ENCODE measurements around the gene MST1.

Gene MST1

DNA sequence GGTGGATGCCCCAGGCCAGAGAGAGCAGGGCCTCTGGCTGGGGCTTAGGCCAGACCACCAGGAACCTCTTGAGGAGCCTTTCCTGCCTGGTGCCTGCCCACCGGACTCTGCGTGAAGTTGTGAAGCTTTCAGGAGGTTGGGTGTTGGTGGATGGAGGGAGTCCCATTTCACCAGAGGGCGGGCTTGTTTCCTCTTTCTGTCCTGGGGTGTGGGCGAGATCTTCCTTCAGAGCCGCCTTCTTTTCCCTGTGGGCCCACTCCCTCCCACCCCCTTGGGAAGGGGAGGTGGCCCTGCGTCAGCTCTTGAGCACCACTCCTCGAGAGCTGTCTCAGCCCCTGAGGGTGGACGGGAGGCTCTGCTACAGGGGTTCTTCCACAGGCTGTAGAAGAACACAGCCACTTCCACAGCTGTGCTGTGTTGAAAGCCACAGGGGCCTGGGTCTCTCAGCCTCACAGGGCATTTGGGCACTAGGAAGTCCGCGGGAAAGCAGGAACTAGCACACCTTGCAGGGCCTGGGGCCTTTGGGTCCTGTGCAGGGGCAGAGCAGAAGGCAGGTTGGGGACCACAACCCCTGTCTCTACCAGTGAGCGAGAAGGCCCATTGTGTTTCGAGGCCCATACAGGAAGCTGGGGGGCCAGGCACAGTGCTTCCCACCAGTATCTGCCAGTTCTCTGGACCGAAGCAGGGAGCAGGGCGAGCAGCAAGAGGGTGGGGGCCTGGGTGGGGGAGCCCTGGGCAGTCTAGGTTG is 28.1 kb upstream of the MST1 start:
- no peak for TF ChIP-seq CTCF (IDR thresholded peaks at IDR 0.05)

DNA sequence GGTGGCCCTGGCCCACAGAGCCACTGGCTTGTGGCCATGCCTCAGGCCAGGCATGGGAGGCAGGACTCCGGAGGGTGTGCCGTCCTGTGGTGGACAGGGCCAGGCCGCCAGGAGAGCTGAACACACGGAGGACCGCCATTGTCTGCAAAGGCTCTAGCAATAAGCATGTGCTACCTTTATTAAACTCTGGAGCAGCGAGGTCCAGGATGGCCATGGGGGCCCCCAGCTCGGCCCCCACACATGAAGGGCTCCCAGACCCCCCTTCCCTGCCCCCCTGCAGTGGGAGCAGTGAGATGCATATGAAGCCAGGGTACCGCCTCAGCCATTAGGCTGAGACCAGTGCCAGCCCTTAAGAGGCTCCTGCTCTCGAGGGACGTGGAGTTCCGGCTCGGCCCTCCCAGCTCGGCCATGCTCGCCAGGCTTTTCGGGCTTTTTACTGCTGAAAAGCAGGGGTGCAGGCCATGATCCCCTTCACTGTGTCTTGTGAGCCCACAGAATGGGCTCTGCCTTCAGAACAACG is 27.5 kb upstream of the MST1 start:
- no peak for TF ChIP-seq CTCF (IDR thresholded peaks at IDR 0.05)

GRCh38 chr3:49716169-49716568 is 26.9 kb upstream of the MST1 start:
- no peak for TF ChIP-seq CTCF (IDR thresholded peaks at IDR 0.05)

DNA sequence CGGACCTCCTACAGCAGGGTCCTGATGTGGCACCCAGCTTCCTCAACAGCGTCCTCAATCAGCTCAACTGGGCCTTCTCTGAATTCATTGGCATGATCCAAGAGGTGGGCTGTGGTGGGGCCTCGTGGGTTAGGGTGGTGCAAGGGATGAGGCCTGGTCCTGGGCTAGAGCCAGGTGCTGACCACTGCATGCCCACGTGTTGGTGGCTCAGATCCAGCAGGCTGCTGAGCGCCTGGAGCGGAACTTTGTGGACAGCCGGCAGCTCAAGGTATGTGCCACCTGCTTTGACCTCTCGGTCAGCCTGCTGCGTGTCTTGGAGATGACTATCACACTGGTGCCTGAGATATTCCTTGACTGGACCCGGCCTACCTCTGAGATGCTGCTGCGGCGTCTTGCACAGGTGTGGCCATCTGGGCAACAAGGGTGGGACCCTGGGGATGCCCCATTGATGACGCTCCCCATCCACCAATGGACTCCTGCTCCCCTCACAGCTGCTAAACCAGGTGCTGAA is 26.4 kb upstream of the MST1 start:
- TF ChIP-seq CTCF (IDR thresholded peaks at IDR 0.05), result no peak

DNA sequence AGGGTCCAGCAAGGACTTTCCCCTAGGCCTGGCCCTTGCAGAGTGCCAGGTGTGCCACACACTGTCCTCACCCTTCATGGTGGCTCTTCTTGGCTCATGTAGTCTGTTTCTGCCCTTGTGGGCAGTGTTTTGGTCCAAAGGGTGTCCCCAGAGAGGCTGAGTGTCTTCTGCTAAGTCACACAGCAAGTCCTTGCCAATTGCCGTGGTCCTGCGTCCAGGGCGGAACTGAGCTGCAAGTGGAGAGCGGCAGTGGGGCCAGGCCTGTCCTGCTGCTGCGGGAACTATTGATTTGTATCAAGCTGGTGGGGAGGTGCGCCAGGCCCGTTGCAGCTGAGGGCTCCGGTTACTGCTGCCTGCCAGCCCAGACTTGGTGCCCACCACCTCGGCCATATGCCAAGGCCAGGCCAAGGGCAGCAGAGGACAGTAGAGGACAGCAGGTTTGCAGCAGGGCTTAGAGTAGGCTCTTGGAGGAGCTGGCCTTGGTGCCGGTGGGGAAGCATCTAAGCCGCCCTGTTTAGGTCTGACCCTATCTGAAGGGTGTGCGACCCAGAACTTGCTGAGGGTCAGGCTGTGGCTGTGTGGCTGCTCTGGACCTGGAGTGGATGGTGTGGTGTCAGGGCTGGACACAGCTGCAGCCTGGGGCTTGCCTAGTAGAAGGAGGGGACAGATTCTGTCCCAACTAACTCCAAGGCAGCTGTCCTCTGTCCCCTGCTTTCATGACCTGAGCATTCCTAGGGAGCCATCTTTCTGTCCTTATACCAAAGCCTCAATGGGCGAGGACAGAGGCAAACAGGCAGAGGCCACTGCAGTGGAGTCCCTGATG is 25.7 kb upstream of the MST1 start:
- TF ChIP-seq CTCF (IDR thresholded peaks at IDR 0.05), result no peak

GRCh38 chr3:49713336-49714105 is 24.2 kb upstream of the MST1 start:
- TF ChIP-seq CTCF (IDR thresholded peaks at IDR 0.05), result no peak
